Retinal pigment epithelial cell (primary cell): ENCODE results near the gene MAPKAP1.

Experiments used
- DNase-seq: peaks from one replicate; pipeline ENCODE4 v3.0.0-alpha.2; 2010; ENCODE audit warnings: low read depth
- H3K4me3 ChIP-seq: 2 replicates; pipeline ENCODE4 v1.5.1; 2011; ENCODE audit warnings: mild to moderate bottlenecking, low read length, control low read depth, moderate library complexity
- TF ChIP-seq, protein P1 (sequence below): conservative IDR thresholded peaks from 2 replicates; pipeline ENCODE4 v1.5.1; 2011; ENCODE audit warnings: low read depth, low read length, control low read depth, inconsistent platforms

MAPKAP1 gene

DNA sequence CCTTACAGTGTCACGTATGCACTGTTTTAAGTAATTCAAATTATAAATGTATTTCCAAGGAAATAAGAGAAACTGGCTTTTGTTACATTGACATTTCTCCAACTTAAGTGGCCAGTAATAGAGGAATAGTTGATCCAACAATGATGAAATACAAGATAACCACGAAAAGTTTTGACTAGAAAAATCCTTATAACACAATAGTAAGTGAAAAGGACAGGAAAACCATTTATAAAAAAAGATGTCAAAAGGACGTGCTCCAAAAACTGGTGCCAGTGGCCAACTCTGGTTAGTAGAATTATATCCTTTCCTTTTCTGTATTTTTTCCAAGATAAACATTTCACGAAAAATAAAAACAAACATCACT is 234.5 kb downstream of the MAPKAP1 start:
- no peak for DNase-seq
- H3K4me3 ChIP-seq, result no peak overlapping the region
- TF ChIP-seq, protein P1, sequence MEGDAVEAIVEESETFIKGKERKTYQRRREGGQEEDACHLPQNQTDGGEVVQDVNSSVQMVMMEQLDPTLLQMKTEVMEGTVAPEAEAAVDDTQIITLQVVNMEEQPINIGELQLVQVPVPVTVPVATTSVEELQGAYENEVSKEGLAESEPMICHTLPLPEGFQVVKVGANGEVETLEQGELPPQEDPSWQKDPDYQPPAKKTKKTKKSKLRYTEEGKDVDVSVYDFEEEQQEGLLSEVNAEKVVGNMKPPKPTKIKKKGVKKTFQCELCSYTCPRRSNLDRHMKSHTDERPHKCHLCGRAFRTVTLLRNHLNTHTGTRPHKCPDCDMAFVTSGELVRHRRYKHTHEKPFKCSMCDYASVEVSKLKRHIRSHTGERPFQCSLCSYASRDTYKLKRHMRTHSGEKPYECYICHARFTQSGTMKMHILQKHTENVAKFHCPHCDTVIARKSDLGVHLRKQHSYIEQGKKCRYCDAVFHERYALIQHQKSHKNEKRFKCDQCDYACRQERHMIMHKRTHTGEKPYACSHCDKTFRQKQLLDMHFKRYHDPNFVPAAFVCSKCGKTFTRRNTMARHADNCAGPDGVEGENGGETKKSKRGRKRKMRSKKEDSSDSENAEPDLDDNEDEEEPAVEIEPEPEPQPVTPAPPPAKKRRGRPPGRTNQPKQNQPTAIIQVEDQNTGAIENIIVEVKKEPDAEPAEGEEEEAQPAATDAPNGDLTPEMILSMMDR, result no peak

- no peak for DNase-seq
- TF ChIP-seq, protein P1, result no peak
Measured at GRCh38 chr9:125470767-125471580, 236.0 kb downstream of the MAPKAP1 start.

GRCh38 chr9:125470189-125470588 is 236.8 kb downstream of the MAPKAP1 start:
- DNase-seq, result no peak
- TF ChIP-seq, protein P1, result no peak
- H3K4me3 ChIP-seq, result no peak overlapping the region

More at GRCh38 chr9:125470767-125471580, 236.0 kb downstream of the MAPKAP1 start:
- no peak overlapping the region for H3K4me3 ChIP-seq

GRCh38 chr9:125468646-125469045 is 238.4 kb downstream of the MAPKAP1 start:
- TF ChIP-seq, protein P1, result no peak
- DNase-seq, result no peak
- H3K4me3 ChIP-seq, result no peak overlapping the region

DNA sequence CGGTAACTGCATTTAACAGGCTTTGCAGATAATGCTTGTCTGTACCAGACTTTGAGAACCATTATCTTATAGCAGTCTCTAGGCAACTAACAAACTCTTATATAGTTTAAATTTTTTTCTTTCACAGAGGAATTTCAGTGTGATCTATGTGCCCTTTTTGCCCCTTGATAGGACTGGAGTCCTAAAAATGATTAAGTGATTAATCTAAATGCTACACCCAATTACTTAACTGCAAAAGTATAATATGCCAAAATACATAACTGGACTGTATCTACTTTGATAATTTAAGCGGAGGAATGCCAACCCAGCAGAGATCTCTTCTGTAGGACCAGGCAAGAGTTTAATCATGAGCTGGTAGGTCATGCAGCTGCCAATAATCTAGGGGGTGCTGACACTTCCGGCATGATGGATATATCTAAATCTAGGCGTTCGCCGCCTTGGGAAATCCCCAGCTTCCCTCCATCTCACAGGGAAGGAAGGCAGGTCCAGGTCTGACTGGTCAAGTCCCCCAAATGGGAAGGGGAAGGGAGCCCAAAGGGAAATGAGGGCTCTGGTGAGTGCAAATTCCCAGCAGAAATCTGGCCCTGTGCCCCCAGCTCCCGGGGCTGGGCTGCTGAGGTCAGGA is 239.8 kb downstream of the MAPKAP1 start:
- TF ChIP-seq, protein P1, result no peak
- H3K4me3 ChIP-seq, result no peak overlapping the region
- no peak for DNase-seq

DNA sequence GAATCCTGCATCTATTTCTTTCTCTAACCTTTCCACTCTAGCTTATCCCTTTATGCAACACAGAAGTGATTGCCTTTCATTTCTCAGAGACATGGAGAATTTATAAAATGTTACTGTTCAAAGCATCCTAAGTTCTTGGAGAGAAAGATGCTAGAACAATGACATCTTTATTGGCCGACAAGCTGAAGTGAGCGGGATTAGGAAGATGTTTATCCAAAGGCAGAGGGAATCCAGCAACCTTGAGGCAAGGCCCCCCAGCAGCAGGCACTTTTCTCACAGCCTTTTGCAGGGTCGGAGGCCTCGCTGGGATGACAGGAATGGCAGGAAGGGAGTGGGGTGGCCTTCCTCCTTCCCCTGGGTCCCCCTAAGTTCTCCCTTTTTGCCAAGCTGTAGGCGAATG is 240.6 kb downstream of the MAPKAP1 start:
- DNase-seq, result no peak
- TF ChIP-seq, protein P1, result no peak
- H3K4me3 ChIP-seq, result no peak overlapping the region
